GM12864 (cell line): Measurements from ENCODE around the gene ACE.

Source experiments
- DNase-seq: peaks from one replicate; pipeline ENCODE4 v3.0.0-alpha.2; 2011; ENCODE audit warnings: low read depth
- H3K4me3 ChIP-seq: 2 replicates; pipeline ENCODE4 v1.5.1; 2011; ENCODE audit warnings: mild to moderate bottlenecking, low read depth, low read length, control low read depth
- TF ChIP-seq, protein P1 (sequence below): IDR thresholded peaks from 2 replicates; pipeline ENCODE4 v1.5.1; 2011; ENCODE audit warnings: low read depth, mild to moderate bottlenecking, moderate library complexity, low read length, control low read depth, inconsistent platforms; ENCODE audit errors: missing control alignments

Gene ACE

DNA sequence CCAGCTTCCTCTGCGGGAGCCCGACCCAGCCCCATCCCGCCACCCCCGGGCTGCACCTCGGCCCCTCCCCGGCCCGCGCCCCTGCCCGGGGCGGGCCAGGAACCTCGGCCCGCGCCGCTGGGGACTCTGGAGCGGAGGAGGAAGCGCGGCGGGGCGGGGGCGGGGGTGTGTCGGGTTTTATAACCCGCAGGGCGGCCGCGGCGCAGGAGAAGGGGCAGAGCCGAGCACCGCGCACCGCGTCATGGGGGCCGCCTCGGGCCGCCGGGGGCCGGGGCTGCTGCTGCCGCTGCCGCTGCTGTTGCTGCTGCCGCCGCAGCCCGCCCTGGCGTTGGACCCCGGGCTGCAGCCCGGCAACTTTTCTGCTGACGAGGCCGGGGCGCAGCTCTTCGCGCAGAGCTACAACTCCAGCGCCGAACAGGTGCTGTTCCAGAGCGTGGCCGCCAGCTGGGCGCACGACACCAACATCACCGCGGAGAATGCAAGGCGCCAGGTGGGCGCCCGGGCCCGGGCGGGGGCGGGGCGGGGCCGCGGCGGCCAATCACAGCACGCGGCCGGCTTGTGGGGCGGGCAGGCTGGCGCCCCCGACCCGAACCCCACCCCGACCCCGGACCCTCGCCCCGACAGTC lies at the start of gene ACE:
ACE (plus strand) TSS at position 208 of the 626 bp plus-strand sequence; CDS start at position 242, 34 bp downstream.
- H3K4me3 ChIP-seq, result peak within 1 kb of the TSS; percentile 32; the same call in 1 of the 2 replicates
- DNase-seq, result no peak
- TF ChIP-seq, protein P1, sequence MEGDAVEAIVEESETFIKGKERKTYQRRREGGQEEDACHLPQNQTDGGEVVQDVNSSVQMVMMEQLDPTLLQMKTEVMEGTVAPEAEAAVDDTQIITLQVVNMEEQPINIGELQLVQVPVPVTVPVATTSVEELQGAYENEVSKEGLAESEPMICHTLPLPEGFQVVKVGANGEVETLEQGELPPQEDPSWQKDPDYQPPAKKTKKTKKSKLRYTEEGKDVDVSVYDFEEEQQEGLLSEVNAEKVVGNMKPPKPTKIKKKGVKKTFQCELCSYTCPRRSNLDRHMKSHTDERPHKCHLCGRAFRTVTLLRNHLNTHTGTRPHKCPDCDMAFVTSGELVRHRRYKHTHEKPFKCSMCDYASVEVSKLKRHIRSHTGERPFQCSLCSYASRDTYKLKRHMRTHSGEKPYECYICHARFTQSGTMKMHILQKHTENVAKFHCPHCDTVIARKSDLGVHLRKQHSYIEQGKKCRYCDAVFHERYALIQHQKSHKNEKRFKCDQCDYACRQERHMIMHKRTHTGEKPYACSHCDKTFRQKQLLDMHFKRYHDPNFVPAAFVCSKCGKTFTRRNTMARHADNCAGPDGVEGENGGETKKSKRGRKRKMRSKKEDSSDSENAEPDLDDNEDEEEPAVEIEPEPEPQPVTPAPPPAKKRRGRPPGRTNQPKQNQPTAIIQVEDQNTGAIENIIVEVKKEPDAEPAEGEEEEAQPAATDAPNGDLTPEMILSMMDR, result peak; percentile 9

DNA sequence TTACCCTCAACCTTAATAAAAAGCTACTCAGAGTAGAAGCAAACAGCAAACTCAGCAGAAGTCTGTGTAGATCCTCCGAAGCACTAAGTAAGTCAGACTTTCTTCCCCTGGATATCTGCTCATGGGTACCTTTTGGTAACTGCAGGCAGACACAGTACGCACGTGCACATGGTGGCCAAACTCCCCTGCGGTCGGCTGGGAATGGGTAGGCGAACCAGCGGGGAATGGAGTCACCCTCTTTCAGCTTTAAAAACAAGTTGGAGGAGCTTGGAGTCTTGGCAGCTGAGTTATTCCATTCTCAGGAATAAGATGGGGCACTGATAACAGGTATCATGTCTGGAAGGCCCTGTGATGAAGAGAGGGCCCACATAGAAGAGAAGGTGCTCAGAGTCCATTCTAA lies 47.1 kb upstream of the ACE start:
- no peak overlapping the region for H3K4me3 ChIP-seq
- TF ChIP-seq, protein P1, result no peak
- DNase-seq, result no peak

DNA sequence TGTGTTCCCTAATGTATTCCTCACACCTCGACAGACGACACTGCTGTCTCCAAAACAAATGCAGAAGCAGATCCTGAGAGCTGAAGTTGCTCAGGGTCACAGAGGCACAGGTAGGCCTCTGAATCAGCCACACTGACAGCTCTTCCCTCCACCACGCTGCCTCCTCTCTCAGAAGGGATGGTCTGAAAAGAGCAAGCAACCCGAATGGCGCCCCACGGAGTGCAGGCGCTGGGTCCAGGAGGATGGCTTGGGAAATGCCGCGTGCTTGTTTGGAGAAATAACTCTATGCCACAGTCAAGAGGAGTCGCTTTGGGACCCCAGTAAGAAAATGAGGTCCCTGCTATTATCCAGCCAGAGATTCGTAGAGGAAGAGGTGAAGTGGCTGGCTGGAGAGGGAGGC lies 46.6 kb upstream of the ACE start:
- DNase-seq, result no peak
- no peak overlapping the region for H3K4me3 ChIP-seq
- TF ChIP-seq, protein P1, result no peak

DNA sequence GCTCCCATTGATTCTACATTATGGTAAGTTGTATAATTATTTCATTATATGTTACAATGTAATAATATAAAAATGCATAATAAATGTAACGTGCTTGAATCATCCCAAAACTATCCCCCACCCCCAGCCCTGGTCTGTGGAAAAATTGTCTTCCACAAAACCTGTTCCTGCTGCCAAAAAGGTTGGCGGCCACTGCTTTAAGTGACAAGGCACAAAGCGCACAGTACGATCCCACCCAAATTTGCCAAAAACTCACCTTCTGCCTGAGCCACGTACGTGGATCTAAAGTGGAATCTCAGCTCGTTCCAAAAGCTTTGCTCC lies 45.3 kb upstream of the ACE start:
- DNase-seq, result no peak
- TF ChIP-seq, protein P1, result no peak
- H3K4me3 ChIP-seq, result no peak overlapping the region

DNA sequence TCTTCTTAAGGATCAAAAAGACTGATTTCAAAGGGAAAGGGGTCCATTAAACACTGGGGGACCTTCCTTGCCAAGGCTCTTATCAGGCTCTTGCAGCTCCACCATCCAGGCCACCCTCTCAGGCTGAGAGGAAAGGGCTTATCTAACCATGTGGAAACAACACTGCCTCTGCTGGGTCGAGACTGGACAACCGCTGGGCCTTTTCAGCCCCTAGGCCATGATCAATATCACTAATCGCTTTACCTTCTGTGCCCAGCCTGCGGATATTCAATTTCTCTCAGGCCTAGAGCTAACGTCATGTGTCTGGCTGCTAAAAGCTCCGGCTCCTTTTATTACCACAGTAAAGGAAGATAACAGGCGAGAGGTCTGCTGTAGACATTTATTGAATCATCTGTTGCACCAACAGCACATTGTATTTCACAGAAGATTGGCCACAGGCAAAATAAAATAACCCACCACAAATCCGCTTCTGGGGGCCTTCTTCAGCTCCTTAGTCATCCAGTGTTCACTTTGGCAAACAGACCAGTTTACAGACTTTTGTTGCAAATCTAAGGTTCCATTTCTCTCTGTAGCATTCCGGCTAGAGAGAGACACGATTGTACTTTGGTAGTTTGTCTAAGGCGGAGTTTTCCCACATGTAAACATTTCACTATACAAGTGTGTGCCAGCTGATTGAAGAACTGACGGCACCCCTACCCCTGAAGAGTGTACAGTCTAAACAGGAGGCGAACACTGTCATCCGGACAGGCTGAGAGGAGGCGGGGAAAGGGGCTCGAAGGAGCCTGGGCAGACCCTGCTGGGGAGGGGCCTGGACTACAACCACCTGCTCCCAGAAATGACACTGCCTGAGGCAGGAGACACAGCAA lies 44.7 kb upstream of the ACE start:
- H3K4me3 ChIP-seq, result no peak overlapping the region
- no peak for DNase-seq

DNA sequence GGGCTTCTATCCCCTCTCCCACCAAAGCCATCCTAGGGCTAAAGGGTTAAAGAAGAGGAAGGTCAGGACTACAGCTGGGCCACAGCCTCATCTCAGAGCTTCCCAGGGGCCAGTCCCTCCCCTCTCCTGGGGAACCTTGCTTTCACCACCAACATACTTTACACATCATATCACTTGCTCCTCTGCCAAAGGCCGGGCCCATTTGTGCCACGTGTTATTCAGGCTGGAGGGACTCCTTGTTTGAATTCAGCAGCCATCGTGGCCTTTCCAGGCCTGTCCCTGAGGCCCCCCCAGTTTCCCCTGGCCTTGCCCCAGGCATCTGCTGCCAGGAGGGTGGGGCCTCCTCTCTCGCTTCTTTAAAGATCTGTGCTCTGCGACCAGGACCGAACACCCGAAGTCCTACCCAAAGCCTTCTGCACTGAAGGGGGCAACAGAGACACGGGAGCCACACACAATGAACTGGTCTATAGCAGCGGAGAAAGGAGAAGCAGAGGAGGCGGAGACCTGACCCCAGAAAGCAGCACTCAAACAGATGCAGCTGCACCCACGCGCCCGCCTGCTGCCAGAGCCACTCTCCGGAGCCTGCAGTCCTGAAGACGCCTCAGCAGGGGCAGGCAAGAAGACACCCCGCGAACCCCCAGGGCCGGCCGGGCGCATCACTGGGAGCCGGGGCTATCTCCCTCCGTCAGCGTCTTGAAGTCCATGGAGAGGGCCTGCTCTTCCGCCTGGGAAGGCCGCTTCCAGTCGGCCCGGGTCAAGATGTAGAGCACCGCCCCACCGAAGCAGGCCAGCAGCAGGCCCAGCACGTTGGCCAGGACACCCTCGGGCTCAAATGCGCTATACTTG lies 42.9 kb upstream of the ACE start:
- no peak for DNase-seq
- H3K4me3 ChIP-seq, result no peak overlapping the region

More for the DNA sequence above, 44.7 kb upstream of the ACE start:
- TF ChIP-seq, protein P1, result no peak

More for the DNA sequence above, 42.9 kb upstream of the ACE start:
- TF ChIP-seq, protein P1, result no peak
